GM19023 (cell line): ENCODE measurements around the gene DICER1.
"Not testable (repeated sequence)": the region's sequence is repeated elsewhere in the genome, so short reads cannot be mapped to it uniquely, and the experiment has no call there.

ENCODE experiments used
- ATAC-seq: cut with Tn5 transposase; IDR thresholded peaks from one replicate; pipeline ENCODE4 v1.9.1; 2021; ENCODE audit warnings: mild to moderate bottlenecking, moderate library complexity; ENCODE audit not compliant: unreplicated experiment

Gene DICER1

DNA sequence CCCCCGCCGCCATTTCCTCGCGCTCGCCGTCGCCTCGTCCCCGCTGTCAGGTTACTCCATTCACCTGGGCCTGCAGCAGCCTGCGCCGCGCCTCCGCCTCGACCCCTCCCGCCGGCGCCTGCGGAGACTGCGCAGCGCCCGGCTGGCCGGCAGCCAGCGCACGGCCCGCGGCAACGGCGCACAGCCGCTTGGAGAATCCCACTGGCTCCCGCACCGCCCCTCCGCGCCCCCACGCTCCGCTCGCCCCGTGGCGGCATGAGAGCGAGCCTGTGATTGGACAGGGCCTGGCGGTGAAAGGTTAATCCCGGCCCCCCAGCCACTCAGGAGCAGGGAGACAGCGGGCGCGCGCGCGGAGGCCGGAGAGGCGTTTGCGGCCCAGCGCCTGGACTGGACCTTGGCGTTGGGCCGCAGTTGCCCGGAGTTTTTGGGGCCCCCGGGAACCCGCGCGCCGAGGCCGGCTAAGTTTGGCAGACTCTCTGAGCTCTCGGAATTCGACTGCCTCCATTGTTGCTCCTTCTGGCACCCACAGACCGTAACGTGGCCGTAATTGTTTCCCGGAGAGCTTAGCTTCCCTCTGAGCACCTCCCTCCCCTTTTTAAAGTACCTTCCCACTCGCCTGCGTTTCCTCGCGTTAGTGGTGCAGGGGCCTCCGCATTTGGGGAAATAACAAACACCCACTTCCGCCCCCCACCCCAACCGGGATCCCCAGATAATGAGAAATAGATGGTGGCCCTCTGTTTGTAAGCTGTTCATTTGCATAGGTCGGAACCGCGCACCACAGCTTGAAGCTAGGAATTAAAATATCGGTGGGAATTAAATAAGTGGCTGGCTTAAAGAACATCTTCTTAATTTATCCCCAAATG, at the start of gene DICER1:
Gene DICER1, minus strand, starts transcription at position 203 of the 863 bp plus-strand sequence. CDS start 24,071 bp downstream, outside the sequence.
- ATAC-seq: peak; percentile 81

DNA sequence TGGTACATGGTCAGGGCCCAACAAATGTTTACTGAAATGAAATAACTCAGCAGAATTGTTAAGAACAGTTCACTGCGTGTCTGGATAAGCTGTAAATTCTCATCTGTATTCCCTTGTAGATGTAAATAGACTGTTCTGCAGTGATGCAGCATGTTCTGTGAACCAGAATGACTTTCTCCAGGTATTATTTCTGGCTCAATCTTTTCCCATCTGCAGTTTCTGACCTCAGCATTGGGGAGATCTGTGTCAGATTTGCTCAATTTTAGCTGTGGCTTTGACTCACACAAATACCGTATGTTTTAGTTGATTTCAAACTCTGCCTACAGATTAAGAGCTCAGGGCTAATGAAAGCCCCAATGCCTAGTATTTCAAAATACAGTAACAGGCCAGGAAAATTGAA, 49.2 kb upstream of the DICER1 start:
- ATAC-seq: no peak

DNA sequence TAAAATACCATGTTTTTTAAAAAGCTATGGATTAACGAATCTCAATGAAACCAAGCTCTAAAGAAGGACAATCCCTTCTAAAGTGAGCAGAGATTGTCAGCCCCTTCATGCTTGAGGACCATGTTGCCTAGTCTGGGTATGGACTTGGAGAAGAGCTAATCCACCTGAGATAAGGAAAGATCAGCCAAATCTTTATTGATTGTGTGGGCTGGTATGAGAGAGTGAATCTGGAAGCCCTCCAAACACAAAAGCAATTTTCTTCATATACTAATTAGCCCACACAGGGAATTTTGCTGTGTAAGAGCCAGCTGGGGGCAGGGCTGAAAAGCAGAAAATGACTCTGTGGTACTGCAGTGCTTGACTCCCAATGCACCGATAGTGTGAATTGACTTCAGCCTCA, 47.4 kb upstream of the DICER1 start:
- no peak for ATAC-seq

GRCh38 chr14:95201745-95202144, 44.4 kb upstream of the DICER1 start:
- not testable (repeated sequence) for ATAC-seq

DNA sequence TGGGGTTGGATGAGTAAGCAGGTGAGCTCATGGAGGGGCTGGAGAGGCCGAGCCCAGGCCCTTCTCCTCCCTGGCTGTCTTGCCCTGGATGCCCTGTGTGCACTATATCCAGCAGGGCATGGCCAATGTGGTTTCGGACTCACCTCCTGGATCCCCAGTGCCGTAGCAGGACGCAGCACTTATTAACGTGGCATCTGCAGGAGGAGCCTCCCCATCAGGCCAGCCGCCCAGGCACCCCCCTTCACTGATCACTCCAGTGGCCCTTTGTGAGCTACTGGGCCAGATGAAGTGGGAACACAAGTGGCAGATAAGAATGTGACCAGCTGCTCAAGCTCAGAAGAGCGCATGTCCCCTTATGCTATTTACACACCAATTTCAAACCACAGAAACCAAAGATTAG, 43.1 kb upstream of the DICER1 start:
- no peak for ATAC-seq

DNA sequence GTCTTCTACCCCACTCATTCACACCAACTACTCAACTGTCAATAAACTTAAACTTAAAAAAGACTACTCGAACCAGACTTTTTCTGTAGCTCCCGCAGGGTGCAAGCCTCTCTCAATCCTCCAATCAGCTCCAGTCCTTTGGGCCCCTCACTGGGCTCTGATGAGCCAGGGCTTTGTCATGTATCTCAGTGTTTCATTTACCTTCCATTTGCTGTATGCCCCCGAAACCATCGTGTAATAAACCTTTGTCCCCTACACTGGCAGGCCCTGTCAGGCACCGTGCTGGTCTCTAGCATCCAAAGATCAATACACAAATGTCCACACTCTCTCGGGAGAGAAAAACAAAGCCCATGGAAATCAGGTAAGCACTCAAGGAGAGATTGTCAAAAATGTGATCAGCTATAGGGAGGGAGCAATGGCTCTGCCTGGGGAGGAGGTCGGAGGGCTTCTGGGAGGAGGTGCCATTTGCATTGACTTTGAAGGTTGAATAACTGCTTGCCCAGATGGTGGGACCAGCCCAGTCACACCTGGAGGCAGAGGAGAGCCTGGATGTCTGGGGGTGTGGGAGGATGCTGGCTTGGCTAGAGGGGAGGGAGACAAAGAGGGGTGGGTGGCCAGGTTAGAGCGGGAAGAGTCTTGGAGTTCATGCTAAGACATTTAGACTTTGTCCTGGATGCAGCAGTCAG, 42.1 kb upstream of the DICER1 start:
- ATAC-seq: no peak

DNA sequence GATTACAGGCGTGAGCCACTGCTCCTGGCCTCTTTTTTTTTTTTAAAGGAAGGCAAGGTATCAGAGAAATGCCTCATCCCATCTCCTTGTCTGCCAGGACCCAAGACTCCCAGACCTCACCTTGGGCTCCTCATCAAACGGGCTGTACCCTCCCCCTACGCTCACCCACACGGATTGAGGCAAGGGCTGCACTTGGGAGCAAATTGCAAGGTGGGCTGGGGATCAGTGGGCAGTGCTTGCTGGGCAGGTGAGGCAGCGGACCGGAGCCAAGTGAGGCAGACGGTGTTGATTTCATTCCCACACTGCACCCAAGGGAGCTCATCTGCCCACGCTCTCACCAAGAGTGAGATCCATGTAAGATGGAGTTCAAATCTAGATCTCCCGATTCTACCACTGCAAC, 41.0 kb upstream of the DICER1 start:
- ATAC-seq: no peak

DNA sequence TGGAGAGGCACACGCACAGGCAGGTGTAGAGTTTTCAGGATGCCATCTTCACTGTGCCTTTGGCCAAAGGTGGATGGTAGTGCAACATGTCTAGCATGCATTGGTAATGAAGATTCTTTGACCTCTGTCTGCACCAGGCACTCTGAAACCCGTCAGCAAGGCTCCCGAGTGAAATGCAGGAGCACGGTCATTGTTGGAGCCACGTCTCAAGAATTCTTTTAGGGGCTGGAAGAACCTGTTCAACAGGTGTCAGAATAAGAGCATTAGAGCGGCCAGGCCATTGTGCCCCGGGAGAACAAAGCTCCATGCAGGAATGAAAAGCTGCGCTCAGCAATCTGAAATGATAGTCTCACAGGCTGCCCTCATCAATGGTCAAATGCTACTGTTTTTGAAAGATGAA, 40.2 kb upstream of the DICER1 start:
- ATAC-seq: no peak

DNA sequence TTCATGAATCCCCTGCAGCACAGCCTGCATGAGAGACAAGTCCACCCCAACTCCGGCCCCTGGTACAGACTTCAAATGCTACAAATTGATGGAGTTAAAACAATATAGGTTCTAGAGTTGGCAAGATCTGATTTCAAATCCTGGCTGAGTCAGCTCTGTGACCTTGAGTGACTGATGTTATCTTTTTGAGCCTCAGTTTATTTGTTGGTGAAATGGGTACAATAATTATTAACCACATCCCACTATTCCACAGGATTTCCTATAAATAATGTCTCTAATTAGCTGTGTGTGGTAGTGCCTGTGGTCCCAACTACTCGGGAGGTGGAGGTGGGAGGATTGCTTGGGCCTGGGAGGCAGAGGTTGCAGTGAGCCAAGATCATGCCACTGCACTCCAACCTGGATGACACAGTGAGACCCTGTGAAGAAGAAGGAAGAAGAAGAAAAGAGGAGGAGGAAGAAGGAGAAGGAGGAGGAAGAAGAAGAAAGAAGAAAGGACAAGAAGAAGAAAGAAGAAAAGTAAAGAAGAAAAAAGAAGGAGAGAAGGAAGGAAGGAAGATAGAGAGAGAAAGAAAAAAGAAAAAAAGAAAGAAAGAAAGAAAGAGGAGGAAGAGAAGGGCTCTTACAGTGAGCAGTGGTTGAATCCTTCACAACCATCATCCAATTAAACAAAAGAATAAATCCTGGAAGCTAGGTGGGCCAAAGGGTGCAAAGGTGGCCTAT, 39.7 kb upstream of the DICER1 start:
- no peak for ATAC-seq

GRCh38 chr14:95196268-95196667, 38.9 kb upstream of the DICER1 start:
- peak; percentile 60 for ATAC-seq

GRCh38 chr14:95195031-95195430, 37.7 kb upstream of the DICER1 start:
- no peak for ATAC-seq

- ATAC-seq: no peak
These were observed 35.8 kb upstream of the DICER1 start for GRCh38 chr14:95193081-95193480.

GRCh38 chr14:95192311-95192710, 35.0 kb upstream of the DICER1 start:
- no peak for ATAC-seq

GRCh38 chr14:95191445-95192199, 34.3 kb upstream of the DICER1 start:
- ATAC-seq: no peak

- ATAC-seq: no peak
These were observed 33.5 kb upstream of the DICER1 start for GRCh38 chr14:95190857-95191256.

- no peak for ATAC-seq
These were observed 33.1 kb upstream of the DICER1 start for GRCh38 chr14:95190346-95190840.

GRCh38 chr14:95189367-95190132, 32.2 kb upstream of the DICER1 start:
- no peak for ATAC-seq

GRCh38 chr14:95188380-95188779, 31.1 kb upstream of the DICER1 start:
- ATAC-seq: no peak

- ATAC-seq: no peak
These were observed 28.6 kb upstream of the DICER1 start for GRCh38 chr14:95185767-95186392.
